Left ventricle myocardium inferior (tissue), 1 donor: Measurements from ENCODE around the gene GLYAT. TPM values are rescaled to one million over a fixed set of nuclear protein-coding genes. Genes with fewer than 3 reads are reported as not detected.

Experiments used
- DNase-seq: peaks from one replicate; pipeline ENCODE4 v3.0.0-alpha.2; 2020
- H3K27ac ChIP-seq: fragments of 200-600 bp; replicated peaks from 2 replicates; pipeline ENCODE4 v1.8.0; 2021
- H3K27me3 ChIP-seq: fragments of 200-600 bp; 2 replicates; pipeline ENCODE4 v1.8.0; 2021; ENCODE audit warnings: low read depth
- H3K36me3 ChIP-seq: fragments of 200-600 bp; 2 replicates; pipeline ENCODE4 v1.8.0; 2021
- H3K4me1 ChIP-seq: fragments of 200-600 bp; 2 replicates; pipeline ENCODE4 v1.8.0; 2021
- H3K4me3 ChIP-seq: fragments of 200-600 bp; 2 replicates; pipeline ENCODE4 v1.8.0; 2021; ENCODE audit warnings: mild to moderate bottlenecking, moderate library complexity
- H3K9me3 ChIP-seq: fragments of 200-600 bp; replicated peaks from 2 replicates; pipeline ENCODE4 v1.8.0; 2021
- CTCF ChIP-seq: fragments of 200-600 bp; IDR thresholded peaks from 2 replicates; pipeline ENCODE4 v1.8.0; 2021; ENCODE audit warnings: antibody characterized with exemption, mild to moderate bottlenecking, borderline replicate concordance
- intact Hi-C: fragments of 100-400 bp; cut with micrococcal nuclease; formaldehyde crosslinking; loops from one replicate; pipeline ENCODE4 v1.11.0; 2022
- total RNA-seq: library from RNA; stranded (reverse); fragmentation: NEBNext Ultra II Directional; extraction: Animal tissue kit (Norgen Biotek cat#: 25700); gene quantifications from one replicate; pipeline ENCODE4 v1.2.1, GENCODE V29; 2021
- donor health status: DM: no; HTN: yes; CAD: no; lungs with severe emphysema.

The GLYAT gene
- total RNA-seq, 1 donor from 2014 or later, result not detected

- intact Hi-C loops, result no loop called here
- no peak overlapping the region for H3K27ac ChIP-seq
- H3K27me3 ChIP-seq, result peaks cover 13% of the 10 kb centered on the region
- H3K9me3 ChIP-seq, result no peaks in the 10 kb centered on the region
- H3K4me1 ChIP-seq, result no peaks in the 10 kb centered on the region
- no peak overlapping the region for H3K4me3 ChIP-seq
- DNase-seq, result no peak
- no peak for TF ChIP-seq CTCF
- no peaks in the 10 kb centered on the region for H3K36me3 ChIP-seq
These were observed 59.6 kb downstream of the GLYAT start for GRCh38 chr11:58671983-58672633.

GRCh38 chr11:58659910-58660570 is 71.7 kb downstream of the GLYAT start:
- no peak for TF ChIP-seq CTCF
- H3K27me3 ChIP-seq, result peaks cover 32% of the 10 kb centered on the region
- H3K9me3 ChIP-seq, result no peaks in the 10 kb centered on the region
- H3K4me3 ChIP-seq, result no peak overlapping the region
- intact Hi-C loops, result no loop called here
- DNase-seq, result no peak
- no peak overlapping the region for H3K27ac ChIP-seq
- H3K4me1 ChIP-seq, result no peaks in the 10 kb centered on the region
- no peaks in the 10 kb centered on the region for H3K36me3 ChIP-seq

- TF ChIP-seq CTCF, result no peak
- no peak overlapping the region for H3K27ac ChIP-seq
- no peaks in the 10 kb centered on the region for H3K36me3 ChIP-seq
- H3K4me1 ChIP-seq, result no peaks in the 10 kb centered on the region
- no peak for DNase-seq
- H3K27me3 ChIP-seq, result peaks cover 27% of the 10 kb centered on the region
- no peaks in the 10 kb centered on the region for H3K9me3 ChIP-seq
- intact Hi-C loops, result no loop called here
- H3K4me3 ChIP-seq, result no peak overlapping the region
These were observed 72.3 kb downstream of the GLYAT start for GRCh38 chr11:58659404-58659803.

Other genes starting within 250 kb of the GLYAT start
- not detected for gene OR5B21, start 223.8 kb downstream of the GLYAT start, total RNA-seq
- gene LPXN, start 156.1 kb downstream of the GLYAT start, total RNA-seq, result 4.4 TPM
- gene ZFP91, start 152.9 kb downstream of the GLYAT start, total RNA-seq, result 60.5 TPM
- 0.93 TPM for gene CNTF, start 109.3 kb downstream of the GLYAT start, total RNA-seq
- 0.44 TPM for gene GLYATL2, start 112.8 kb upstream of the GLYAT start, total RNA-seq
- gene GLYATL1, start 207.5 kb upstream of the GLYAT start, total RNA-seq, result not detected